GM20000 (cell line): ENCODE measurements around the gene PRR12.
A peak's percentile ranks its signal among the peaks of the same experiment; 100 is the strongest.

ENCODE experiments used
- DNase-seq: peaks from one replicate; pipeline ENCODE4 v3.0.0; 2012; ENCODE audit warnings: low spot score
- CTCF ChIP-seq: IDR thresholded peaks from 2 replicates; pipeline ENCODE4 v1.5.1; 2012; ENCODE audit warnings: mild to moderate bottlenecking, control low read depth; ENCODE audit errors: extremely low read depth, missing control alignments

PRR12 gene

GRCh38 chr19:49565261-49565660 lies 25.7 kb upstream of the PRR12 start:
- no peak for TF ChIP-seq CTCF
- no peak for DNase-seq

DNA sequence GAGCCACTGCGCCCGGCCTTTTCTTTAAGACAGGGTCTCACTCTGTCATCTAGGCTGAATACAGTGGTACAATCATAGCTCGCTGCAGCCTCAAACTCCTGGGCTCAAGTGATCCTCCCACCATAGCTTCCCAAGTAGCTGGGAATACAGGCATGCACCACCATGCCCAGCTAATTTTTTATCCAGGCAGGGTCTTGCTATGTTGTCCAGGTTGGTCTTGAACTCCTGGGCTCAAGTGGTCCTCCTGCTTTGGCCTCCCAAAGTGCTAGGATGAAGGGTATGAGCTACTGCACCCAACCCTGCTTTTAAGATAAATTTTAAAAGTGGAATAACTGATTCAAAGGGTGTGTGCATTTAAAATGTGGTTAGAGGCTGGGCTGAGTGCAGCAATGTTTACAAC lies 24.7 kb upstream of the PRR12 start:
- no peak for DNase-seq
- TF ChIP-seq CTCF = no peak

DNA sequence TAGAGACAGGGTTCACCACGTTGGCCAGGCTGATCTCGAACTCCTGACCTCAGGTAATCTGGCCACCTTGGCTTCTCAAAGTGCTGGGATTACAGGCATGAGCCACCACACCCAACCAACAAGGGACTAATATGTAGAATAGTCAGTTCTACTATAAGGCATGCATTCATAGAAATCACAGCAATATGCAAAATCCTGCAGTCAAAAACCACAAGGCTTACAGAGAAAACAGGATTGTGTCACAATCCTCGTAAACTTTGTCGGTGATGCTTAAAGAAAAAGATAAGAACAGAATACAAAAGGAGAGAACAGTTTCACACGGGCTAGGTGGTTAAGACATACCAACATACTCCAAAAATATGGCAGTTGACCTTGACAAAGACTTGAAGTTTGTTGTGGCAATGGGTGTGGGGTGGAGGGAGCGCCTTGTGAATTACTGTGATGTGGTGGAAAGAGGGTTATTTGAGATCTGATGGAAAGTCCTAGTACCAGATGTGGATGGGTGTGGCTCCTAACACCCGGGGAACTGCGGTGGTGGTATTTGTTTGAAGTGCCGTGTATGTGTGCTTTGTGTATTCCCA lies 23.0 kb upstream of the PRR12 start:
- TF ChIP-seq CTCF = no peak
- no peak for DNase-seq

DNA sequence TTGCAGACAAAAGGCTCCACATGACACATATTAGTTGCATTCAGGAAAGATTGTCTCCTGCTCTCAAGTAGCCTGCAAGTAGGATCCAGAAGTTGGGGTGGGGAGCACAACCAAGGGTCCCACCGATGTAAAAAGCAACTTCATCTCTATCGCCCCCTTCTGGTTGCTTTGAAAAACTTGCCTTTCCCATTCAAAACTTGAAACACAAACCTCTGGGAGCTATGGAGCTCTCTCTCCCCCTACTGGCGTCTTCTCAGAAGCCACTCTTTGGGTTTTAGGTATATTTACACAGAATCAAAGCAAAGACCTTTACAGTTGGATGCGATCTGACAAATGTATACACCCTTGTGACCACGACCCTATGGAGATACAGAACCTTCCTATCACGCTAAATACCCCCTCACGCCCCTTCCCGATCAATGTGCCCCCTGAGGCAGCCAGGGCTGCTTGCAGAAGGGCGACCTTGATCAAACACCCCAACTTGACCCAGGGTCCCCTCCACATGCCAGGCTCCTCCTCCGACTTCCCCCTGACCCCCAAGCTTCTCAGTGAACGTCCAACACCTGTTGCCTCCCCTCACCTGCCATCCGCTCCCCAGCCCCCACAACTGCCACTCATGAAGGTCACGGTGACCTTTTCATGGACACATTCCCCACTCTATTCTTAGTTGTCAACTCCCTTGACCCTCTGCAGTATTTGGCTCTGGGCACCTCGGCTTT lies 20.7 kb upstream of the PRR12 start:
- peak; percentile 85 for DNase-seq
- TF ChIP-seq CTCF = peak; percentile 81

DNA sequence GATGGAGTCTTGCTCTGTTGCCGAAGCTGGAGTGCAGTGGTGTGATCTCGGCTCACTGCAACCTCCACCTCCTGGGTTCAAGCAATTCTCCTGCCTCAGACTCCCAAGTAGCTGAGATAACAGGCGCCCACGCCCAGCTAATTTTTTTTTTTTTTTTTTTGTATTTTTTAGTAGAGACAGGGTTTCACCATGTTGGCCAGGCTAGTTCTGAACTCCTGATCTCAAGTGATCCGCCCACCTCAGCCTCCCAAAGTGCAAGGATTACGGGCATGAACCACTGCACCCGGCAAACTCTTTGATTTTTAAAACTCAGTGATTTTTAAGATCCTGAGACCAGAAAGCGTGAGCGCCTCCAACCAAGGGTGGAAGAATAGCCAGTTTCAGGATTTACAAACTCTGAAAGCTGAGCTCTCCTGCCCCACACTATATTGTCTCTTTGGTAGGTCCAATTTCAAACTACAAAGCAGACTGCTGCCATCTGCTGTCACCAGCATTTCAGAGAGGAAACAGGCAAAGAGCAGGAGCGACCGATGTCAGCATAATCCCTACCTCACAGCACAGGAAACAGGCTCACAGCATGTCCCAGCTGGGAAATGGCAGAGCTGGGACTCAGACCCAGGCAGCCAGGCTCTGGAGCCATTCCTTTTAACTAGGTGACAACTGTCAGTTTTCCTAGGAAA lies 19.8 kb upstream of the PRR12 start:
- peak; percentile 11 for TF ChIP-seq CTCF
- no peak for DNase-seq

- TF ChIP-seq CTCF = no peak
- DNase-seq = no peak
Observed at GRCh38 chr19:49573009-49573408, 18.0 kb upstream of the PRR12 start.

DNA sequence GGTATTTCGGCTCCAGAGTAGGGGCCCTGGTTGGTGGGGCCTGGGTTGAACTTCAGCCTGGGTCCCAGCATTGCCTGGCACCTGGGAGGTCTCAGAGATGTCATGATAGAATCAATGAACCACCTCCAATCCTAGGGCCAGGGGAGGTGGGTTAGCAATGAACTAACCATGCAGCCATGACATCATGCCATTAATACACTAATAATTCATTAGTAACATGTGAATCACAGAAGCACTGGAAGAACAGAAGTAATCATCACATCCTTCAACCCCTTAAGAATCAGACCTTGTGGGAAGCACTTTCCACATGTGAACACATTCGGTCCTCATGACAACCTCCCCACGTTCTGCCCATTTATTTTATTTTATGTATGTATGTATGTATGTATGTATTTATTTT lies 17.6 kb upstream of the PRR12 start:
- TF ChIP-seq CTCF = no peak
- DNase-seq = no peak
